ENCODE data around the gene ALOX15B.
"Not testable (repeated sequence)": the region's sequence is repeated elsewhere in the genome, so short reads cannot be mapped to it uniquely, and the experiment has no call there.

The ALOX15B gene

GRCh38 chr17:8066841-8067775 is 28.2 kb downstream of the ALOX15B start:
- no peak for DNase-seq

- DNase-seq, result no peak
Measured at GRCh38 chr17:8067806-8068205, 28.9 kb downstream of the ALOX15B start.

DNA sequence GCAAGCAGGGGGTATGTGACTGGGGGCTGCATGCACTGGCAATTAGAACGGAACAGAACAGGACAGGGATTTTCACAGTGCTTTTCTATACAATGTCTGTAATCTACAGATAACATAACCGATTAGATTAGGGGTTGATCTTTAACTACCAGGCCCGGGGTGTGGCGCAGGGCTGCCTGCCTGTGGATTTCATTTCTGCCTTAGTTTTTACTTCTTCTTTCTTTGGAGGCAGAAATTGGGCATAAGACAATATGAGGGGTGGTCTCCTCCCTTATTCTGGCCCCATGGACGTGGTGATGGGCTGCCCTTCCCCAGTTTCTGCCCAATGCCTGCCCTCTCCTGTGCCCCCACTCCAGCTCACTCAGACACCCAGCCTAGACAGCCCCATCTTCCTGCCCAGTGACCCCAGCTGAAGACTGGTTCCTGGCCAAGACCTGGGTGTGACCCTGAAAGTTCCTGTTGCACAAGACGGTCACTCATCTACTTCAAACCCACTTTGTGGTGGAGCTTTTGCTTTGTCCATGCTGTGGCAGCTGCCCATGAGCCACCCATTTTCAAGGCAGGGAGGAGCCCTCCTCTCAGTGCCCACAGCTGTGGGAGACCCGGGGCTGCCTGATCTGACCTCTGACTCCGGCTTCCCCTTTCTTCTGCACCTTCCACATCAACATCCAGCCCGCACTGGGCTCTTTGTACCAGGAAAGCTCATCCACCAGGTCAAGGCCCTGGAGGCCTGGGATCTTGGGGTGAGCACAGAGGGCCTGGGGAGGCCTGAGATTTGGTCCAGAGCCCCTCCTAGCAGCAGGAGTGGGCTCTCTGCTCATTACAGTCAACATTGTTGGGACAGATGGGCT is 30.1 kb downstream of the ALOX15B start:
- DNase-seq, result no peak

GRCh38 chr17:8069587-8069860 is 30.7 kb downstream of the ALOX15B start:
- no peak for DNase-seq

- DNase-seq, result no peak
Measured at GRCh38 chr17:8071496-8071895, 32.6 kb downstream of the ALOX15B start.

- DNase-seq, result no peak
Measured at GRCh38 chr17:8072341-8072728, 33.5 kb downstream of the ALOX15B start.

GRCh38 chr17:8072729-8073461 is 34.0 kb downstream of the ALOX15B start:
- DNase-seq, result no peak

- DNase-seq, result peak; percentile 6
Measured at GRCh38 chr17:8073627-8074484, 35.0 kb downstream of the ALOX15B start.

DNA sequence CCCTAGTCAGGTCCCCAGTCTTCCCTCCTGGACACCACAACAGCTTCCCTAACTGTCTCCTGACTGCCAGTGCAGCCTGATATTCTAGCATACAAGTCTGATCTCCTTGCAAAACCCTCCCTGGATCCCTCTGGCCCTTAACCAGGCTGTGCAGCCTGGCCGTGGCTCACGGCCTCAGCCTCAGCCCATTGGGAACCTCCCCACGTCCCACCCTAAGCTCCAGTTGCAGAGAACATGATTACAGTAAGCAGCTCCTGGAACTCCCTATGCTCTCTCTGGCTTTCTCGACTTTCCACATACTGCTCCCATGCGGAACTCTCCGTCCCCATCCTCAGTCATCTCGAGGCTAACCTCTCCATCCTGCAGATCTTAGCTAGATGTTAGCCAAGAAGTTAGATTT is 35.7 kb downstream of the ALOX15B start:
- DNase-seq, result no peak

- DNase-seq, result no peak
Measured at GRCh38 chr17:8075081-8075480, 36.2 kb downstream of the ALOX15B start.

DNA sequence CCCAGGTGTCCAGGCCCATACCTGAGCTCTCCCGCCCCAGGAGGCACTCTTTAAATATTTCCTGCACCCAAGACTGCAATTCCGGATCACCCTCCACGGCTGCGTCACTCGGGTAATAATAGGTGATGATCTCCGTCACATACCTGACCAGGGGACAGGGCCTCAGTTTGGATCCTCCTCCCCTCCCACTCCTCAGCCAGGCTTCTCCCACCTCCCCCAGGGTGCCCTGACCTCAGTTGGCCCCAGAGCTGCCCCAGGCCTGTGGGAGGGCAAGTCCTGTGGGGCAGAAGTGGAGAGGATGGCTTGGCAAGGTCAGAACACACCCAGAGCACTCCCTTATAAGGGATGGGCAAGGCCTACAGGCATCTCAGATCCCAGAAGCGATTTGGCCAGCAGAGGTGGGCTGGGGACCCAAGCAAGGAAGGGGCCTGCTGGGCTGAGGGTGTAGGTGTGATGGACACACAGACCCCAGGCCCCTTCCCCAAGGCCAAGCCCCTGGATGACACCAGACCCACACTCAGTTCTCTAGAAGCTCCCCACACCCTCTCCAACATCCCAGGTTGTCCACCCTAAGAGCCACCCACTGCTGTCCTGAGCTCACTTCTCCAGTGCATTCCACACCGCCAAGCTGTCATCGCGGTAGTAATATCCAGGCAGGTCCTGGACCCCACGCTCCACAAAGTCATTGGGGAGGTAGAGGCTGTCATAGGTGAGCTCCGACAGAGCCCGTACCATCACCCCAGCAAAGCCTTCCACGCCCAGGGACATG is 36.9 kb downstream of the ALOX15B start:
- DNase-seq, result no peak

GRCh38 chr17:8076502-8077266 is 37.8 kb downstream of the ALOX15B start:
- no peak for DNase-seq

GRCh38 chr17:8077939-8078338 is 39.1 kb downstream of the ALOX15B start:
- not testable (repeated sequence) for DNase-seq

- peak; percentile 5 for DNase-seq
Measured at GRCh38 chr17:8079291-8080207, 40.7 kb downstream of the ALOX15B start.

- no peak for DNase-seq
Measured at GRCh38 chr17:8080208-8080798, 41.4 kb downstream of the ALOX15B start.

DNA sequence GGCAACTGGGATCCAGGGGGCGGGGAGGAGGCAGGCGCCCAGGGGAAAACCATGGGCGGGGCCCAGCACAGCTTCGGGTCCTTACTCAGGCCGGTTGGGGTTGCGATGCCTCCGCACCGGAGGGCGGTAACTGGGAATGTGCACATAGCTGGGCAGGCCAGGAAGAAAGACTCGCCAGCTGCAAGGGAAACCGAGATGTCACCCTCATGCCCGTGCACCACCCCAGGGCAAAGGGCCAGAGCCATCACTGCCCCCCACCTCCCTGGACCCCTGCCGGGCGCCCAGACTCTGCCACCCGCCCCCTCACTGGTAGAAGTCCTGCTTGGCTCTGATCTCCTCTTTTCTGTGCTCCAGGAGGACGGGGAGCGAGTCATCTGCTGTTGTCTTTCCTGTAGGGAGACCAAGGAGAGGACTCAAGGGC is 42.0 kb downstream of the ALOX15B start:
- no peak for DNase-seq

- no peak for DNase-seq
Measured at GRCh38 chr17:8081876-8082275, 43.0 kb downstream of the ALOX15B start.

GRCh38 chr17:8082292-8082691 is 43.4 kb downstream of the ALOX15B start:
- no peak for DNase-seq

GRCh38 chr17:8084250-8084649 is 45.4 kb downstream of the ALOX15B start:
- no peak for DNase-seq
